T-cell (primary cell): Measurements from ENCODE around the gene TUBGCP6. TPM values are rescaled to one million over a fixed set of nuclear protein-coding genes. Genes with fewer than 3 reads are reported as not detected.
A peak's percentile ranks its signal among the peaks of the same experiment; 100 is the strongest.

Experiments
- ATAC-seq, 4 experiments: fragments of 200-7000 bp in 3 of 4; fragments of 150-1000 bp in 1 of 4; cut with Tn5 transposase; replicated peaks in 1 of 4; 1 replicate in 3 of 4; 2 replicates in 1 of 4; pipeline ENCODE4 v1.10.0; 2021; ENCODE audit warnings: moderate library complexity in 3 of 4, mild to moderate bottlenecking in 2 of 4, moderate number of reproducible peaks in 1 of 4
- CTCF ChIA-PET, 2 donors: fragments of 300-600 bp; sonication (Branson Sonifier 250); formaldehyde crosslinking; loops; one replicate each; lab custom pipeline; 2022; ENCODE audit warnings: antibody characterized with exemption in 2 of 2; lab: Charles Lee
- POLR2A ChIA-PET, 2 donors: fragments of 300-600 bp; sonication (Branson Sonifier 250); formaldehyde crosslinking; loops; one replicate each; lab custom pipeline; 2022; ENCODE audit warnings: antibody characterized with exemption in 2 of 2; lab: Charles Lee
- DNase-seq, 35 experiments: peaks; one replicate each; pipeline versions ENCODE4 v3.0.0 to v3.0.0-alpha.2; 2013 to 2023
- H3K27ac ChIP-seq: one replicate; pipeline ENCODE4 v1.5.1; 2013; ENCODE audit warnings: low read length
- H3K27me3 ChIP-seq, 2 experiments: replicated peaks in 1 of 2; 1 replicate in 1 of 2; 2 replicates in 1 of 2; pipeline versions ENCODE4 v1.6.1 to v1.7.0; 2013; ENCODE audit warnings: low read length in 1 of 2, mixed read lengths in 1 of 2; ENCODE audit not compliant: control insufficient read depth in 2 of 2, insufficient read depth in 2 of 2; ENCODE audit errors: extremely low read depth in 1 of 2
- H3K36me3 ChIP-seq, 2 donors: 1 replicate in 1 of 2; 2 replicates in 1 of 2; pipeline versions ENCODE4 v1.6.1 to v1.7.0; 2013; ENCODE audit warnings: low read length in 1 of 2; ENCODE audit not compliant: control insufficient read depth in 2 of 2, insufficient read depth in 1 of 2; ENCODE audit errors: extremely low read depth in 1 of 2
- H3K4me1 ChIP-seq, 2 experiments: 1 replicate in 1 of 2; 2 replicates in 1 of 2; pipeline versions ENCODE4 v1.6.1 to v1.7.0; 2013; ENCODE audit warnings: low read length in 2 of 2, mixed read lengths in 1 of 2; ENCODE audit not compliant: insufficient read depth in 2 of 2, control insufficient read depth in 1 of 2; ENCODE audit errors: extremely low read depth in 1 of 2
- H3K4me3 ChIP-seq, 2 donors: 1 replicate in 1 of 2; 2 replicates in 1 of 2; pipeline versions ENCODE4 v1.5.1 to v1.7.0; 2013; ENCODE audit warnings: mild to moderate bottlenecking in 2 of 2, low read length in 1 of 2, moderate library complexity in 1 of 2; ENCODE audit not compliant: control insufficient read depth in 1 of 2; ENCODE audit errors: extremely low read depth in 1 of 2
- H3K9me3 ChIP-seq: 2 replicates; pipeline ENCODE4 v1.7.0; 2013
- H3K27ac Mint-ChIP-seq, 2 donors: one replicate each; pipeline ENCODE4 v1.8.0; 2020 to 2021; ENCODE audit warnings: mild to moderate bottlenecking in 2 of 2, mixed read lengths in 2 of 2
- H3K27me3 Mint-ChIP-seq, 2 donors: one replicate each; pipeline ENCODE4 v1.8.0; 2021 to 2022; ENCODE audit warnings: mixed read lengths in 2 of 2
- H3K36me3 Mint-ChIP-seq: one replicate; pipeline ENCODE4 v1.8.0; 2021; ENCODE audit warnings: mixed read lengths
- H3K4me1 Mint-ChIP-seq, 3 donors: one replicate each; pipeline ENCODE4 v1.8.0; 2020 to 2022; ENCODE audit warnings: mixed read lengths in 3 of 3, mild to moderate bottlenecking in 1 of 3
- H3K4me3 Mint-ChIP-seq, 3 donors: one replicate each; pipeline ENCODE4 v1.8.0; 2020 to 2022; ENCODE audit warnings: mild to moderate bottlenecking in 3 of 3, mixed read lengths in 3 of 3, moderate library complexity in 3 of 3
- H3K9me3 Mint-ChIP-seq, 3 donors: one replicate each; pipeline ENCODE4 v1.8.0; 2020 to 2022; ENCODE audit warnings: mixed read lengths in 3 of 3
- WGBS: methylation state at CpG from one replicate; pipeline ENCODE4 v1.1.5; 2013; ENCODE audit warnings: missing lambda C conversion rate; ENCODE audit not compliant: insufficient coverage; 5-methylcytosine and 5-hydroxymethylcytosine counted together
- total RNA-seq, 35 experiments: library from RNA in 6 of 35; stranded (reverse) in 6 of 35; fragments of 120-200 nt in 1 of 35; gene quantifications; one replicate each; pipeline versions ENCODE4 v1.2.1 to v1.2.4 and lab custom pipeline; 2013 to 2026

The TUBGCP6 gene
- total RNA-seq, 5 donors from 2014 or later (not counting 1 experiment from before 2014, with no cell fraction given) = 129 to 144 (median 132) TPM

DNA sequence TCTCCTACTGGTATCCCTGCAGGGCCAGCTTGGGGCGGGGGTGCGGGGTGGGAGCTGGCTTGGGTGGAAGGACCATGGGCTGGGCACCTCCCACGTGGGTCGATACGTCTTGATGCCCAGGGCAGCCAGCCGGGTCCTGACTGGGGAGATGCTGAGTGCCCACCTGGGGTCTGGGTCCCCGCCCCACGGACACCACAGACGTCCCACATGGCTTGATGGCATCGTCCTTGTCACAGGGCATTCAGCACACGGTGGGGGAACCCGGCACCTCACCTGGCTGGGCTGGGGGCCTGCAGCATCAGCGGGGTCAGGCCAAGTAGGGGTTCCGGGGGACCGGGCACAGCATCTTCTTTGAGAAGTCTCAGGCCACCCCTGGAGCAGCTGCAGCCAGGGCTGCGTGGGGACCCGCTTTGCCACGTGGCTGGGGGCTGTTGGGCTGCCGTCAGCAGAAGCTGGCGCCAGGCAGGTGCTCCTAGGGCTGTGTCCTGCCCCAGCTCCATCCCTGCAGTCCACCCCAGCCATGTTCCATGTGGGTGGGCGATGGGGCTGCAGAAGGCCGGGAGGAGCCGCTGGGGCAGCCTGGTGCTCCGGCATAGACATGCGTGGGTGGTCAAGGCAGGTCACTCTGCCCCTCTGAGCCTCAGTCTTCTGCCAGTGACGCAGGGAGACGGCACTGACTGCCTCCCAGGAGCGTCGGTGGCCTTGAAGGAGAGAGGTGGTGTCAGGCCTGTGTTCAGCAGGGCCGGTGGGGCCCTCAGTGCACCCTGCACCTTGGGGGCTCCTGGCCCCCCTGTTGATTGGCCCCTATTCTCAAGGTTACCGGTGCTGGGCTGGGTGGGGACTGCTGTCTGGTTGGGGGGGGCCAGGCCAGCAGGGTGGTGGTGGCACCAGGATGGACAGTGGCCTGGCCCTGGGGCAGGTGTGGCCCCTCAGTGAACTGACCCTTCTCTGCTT, 35.6 kb downstream of the TUBGCP6 start:
- no peaks in the 10 kb centered on the region for H3K9me3 Mint-ChIP-seq
- WGBS = 92% methylated on average over 28 of the region's 31 CpGs
- Histone ChIP-seq H3K27ac (no peak overlapping the region), H3K4me1 (peaks cover 0 to 24% of the 10 kb centered on the region in 2 experiments), H3K36me3 (peaks cover 3 to 43% of the 10 kb centered on the region in 2 donors), H3K27me3 (no peaks in the 10 kb centered on the region), H3K4me3 (no peak overlapping the region), H3K9me3 (no peaks in the 10 kb centered on the region)
- CTCF ChIA-PET = no interaction called here
- POLR2A ChIA-PET = interaction anchor here in 1 of 2 donors (0.6 kb wide), 1 partner anchor 19 kb away, joined by 3 read pairs; no protein-coding TSS in a partner anchor
- peak; percentile 11 to 52 (median 22) for ATAC-seq
- H3K4me3 Mint-ChIP-seq = no peak overlapping the region
- peaks cover 24 to 32% (median 31%) of the 10 kb centered on the region in 3 donors for H3K4me1 Mint-ChIP-seq
- H3K27me3 Mint-ChIP-seq = no peaks in the 10 kb centered on the region
- peak overlapping the region; percentile 33 to 46 for H3K27ac Mint-ChIP-seq
- H3K36me3 Mint-ChIP-seq = peaks cover 27% of the 10 kb centered on the region
- DNase-seq = no peak

DNA sequence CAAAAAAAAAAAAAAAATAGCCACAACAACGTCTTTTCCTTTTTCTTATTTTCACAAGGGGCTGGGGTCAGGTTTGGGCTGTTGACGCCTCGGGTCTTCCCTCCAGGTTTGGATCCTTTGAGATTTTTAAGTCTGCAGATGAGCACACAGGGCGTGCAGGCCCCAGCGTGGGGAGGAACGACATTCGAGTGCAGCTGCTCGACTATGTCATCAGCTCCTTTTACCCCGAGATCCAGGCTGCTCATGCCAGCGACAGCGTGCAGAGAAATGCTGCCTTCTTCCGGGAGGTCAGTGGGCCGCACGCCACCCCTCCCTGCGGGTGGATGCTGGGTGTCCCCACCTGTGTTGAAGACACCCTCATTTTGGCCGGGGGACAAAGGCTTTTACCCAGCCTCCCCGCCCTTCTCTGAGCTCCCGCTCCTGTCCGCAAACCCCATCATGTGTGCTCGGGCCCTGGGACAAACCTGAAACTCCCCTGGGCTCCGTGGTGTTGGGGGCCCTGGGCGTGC, 36.3 kb downstream of the TUBGCP6 start:
- no peaks in the 10 kb centered on the region for H3K27me3 Mint-ChIP-seq
- Histone ChIP-seq H3K4me3 (no peak overlapping the region), H3K4me1 (peaks cover 0 to 24% of the 10 kb centered on the region in 2 experiments), H3K9me3 (no peaks in the 10 kb centered on the region), H3K27ac (no peak overlapping the region), H3K27me3 (no peaks in the 10 kb centered on the region), H3K36me3 (peaks cover 3 to 43% of the 10 kb centered on the region in 2 donors)
- no peak overlapping the region for H3K4me3 Mint-ChIP-seq
- no peaks in the 10 kb centered on the region for H3K9me3 Mint-ChIP-seq
- H3K36me3 Mint-ChIP-seq = peaks cover 28% of the 10 kb centered on the region
- 94% methylated on average over 15 of the region's 22 CpGs for WGBS
- peaks cover 24 to 36% (median 34%) of the 10 kb centered on the region in 3 donors for H3K4me1 Mint-ChIP-seq
- ChIA-PET CTCF (interaction anchor here (0.6 to 0.7 kb wide), 2 partner anchors 51 to 223 kb away, joined by 3 to 4 read pairs; no protein-coding TSS in a partner anchor), POLR2A (interaction anchor here in 1 of 2 donors (0.6 kb wide), 1 partner anchor 18 kb away, joined by 3 read pairs; no protein-coding TSS in a partner anchor)
- no peak for ATAC-seq
- H3K27ac Mint-ChIP-seq = no peak overlapping the region
- no peak for DNase-seq

DNA sequence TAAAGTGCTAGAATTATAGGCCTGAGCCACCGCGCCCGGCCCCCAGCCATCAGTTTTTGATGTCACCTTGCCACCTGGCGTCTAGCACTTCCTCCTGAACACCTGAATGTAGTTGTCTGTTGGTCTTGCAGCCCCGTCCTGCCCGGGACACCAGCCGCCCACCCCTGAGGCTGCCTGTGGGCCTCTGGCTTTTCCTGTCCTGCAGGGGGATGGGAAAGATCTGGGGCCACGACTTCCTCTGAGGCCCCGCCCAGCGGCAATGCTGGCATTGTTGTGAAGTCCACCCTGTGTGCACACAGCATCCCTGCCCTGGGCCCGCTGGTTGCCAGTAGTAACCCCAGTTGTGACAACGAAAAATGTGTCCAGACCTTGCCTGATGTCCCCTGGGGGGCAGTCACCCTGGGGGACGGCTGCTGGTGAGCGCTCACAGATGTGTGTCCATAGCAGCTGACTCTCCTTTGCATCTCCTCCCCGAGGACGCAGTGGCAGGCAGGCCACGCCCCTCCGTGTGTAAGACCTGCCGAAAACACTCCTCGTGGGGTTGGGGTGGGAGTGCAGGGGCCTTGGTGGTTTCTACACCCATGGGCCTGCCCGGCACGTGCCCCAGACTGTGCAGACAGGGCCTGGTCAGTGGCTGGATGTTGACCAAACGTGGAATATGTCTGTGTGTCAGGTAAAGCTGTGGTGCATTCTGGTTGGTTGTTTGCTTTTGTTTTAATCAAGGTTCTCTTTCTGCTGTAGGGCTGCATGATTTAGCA, 37.3 kb downstream of the TUBGCP6 start:
- no peaks in the 10 kb centered on the region for H3K9me3 Mint-ChIP-seq
- H3K27me3 Mint-ChIP-seq = no peaks in the 10 kb centered on the region
- WGBS = 79% methylated on average over 15 of the region's 23 CpGs
- CTCF ChIA-PET = interaction anchor here in 1 of 2 donors (0.7 kb wide), 1 partner anchor 224 kb away, joined by 3 read pairs; no protein-coding TSS in a partner anchor
- H3K36me3 Mint-ChIP-seq = peaks cover 22% of the 10 kb centered on the region
- Histone ChIP-seq H3K27ac (no peak overlapping the region), H3K4me1 (peaks cover 0 to 24% of the 10 kb centered on the region in 2 experiments), H3K36me3 (peaks cover 3 to 36% of the 10 kb centered on the region in 2 donors), H3K27me3 (no peaks in the 10 kb centered on the region), H3K4me3 (no peak overlapping the region), H3K9me3 (no peaks in the 10 kb centered on the region)
- peaks cover 24 to 34% (median 31%) of the 10 kb centered on the region in 3 donors for H3K4me1 Mint-ChIP-seq
- DNase-seq (no peak), ATAC-seq (no peak)
- POLR2A ChIA-PET = interaction anchor here in 1 of 2 donors (0.6 kb wide), 1 partner anchor 450 kb away, joined by 3 read pairs; no protein-coding TSS in a partner anchor
- H3K4me3 Mint-ChIP-seq = no peak overlapping the region
- H3K27ac Mint-ChIP-seq = no peak overlapping the region

DNA sequence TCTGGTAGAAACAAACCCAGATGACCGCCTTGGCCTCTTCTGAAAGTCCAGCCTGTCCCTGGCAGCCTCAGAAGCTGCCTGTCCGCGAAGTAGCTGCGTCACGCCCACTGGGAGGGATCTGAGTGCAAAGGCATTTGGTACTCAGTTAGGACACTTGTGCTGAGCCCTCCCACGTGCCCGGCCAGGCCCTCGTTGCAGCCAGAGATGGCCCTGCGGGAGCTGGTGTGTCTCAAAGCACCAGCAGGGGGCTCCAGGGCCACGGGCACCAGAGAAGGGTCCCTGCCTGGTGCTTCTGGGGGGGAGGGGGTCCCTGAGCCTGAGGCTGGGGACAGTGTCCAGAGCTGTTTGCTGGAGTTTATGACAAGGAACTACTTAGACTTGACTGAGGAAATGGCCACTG, 38.2 kb downstream of the TUBGCP6 start:
- H3K27me3 ChIP-seq = no peaks in the 10 kb centered on the region
- no peak overlapping the region for H3K27ac ChIP-seq
- no peaks in the 10 kb centered on the region for H3K9me3 Mint-ChIP-seq
- peaks cover 21% of the 10 kb centered on the region for H3K36me3 Mint-ChIP-seq
- H3K4me1 ChIP-seq = peaks cover 4 to 33% of the 10 kb centered on the region in 2 experiments
- CTCF ChIA-PET = no interaction called here
- no peak for ATAC-seq
- POLR2A ChIA-PET = no interaction called here
- no peaks in the 10 kb centered on the region for H3K9me3 ChIP-seq
- H3K4me3 Mint-ChIP-seq = no peak overlapping the region
- 98% methylated on average over 7 of the region's 10 CpGs for WGBS
- DNase-seq = no peak
- H3K4me1 Mint-ChIP-seq = peaks cover 31 to 38% (median 37%) of the 10 kb centered on the region in 3 donors
- no peaks in the 10 kb centered on the region for H3K27me3 Mint-ChIP-seq
- H3K36me3 ChIP-seq = peaks cover 3 to 32% of the 10 kb centered on the region in 2 donors
- no peak overlapping the region for H3K4me3 ChIP-seq
- H3K27ac Mint-ChIP-seq = peak overlapping the region in 1 of 2 donors; percentile 6

DNA sequence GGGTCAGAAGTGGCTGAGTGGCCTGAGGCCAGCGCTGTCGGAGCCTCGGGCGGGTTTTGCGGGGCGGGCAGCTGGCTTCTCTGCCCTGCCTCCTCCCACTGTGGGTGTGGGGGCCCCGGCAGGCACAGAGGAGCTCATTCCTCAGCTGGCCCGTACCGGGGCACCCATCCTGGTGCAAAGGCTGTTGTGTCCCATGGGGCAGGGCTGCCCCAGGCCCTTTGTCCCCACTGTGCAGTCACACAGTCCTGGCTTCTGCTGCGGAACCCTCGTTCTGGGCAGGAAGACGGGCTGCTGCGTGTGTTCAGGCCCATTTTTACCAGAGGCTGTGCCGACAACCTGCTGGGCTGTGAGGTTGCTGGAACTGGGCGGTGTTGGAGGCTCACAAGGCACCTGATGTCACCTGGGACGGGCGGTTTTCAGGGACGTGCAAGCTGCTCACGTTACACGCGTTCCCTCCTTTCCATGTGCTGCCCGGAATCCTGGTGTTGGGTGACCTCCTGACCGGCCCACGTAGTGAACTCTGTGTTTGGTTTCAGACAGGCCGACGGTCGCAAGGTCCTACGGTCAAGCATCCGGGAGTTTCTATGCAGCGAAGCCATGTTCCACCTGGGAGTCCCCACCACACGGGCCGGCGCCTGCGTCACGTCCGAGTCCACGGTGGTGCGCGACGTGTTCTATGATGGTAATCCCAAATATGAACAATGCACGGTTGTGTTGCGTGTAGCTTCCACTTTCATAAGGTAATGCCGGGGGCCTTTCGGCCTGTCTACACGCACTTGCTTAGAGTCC, 38.8 kb downstream of the TUBGCP6 start:
- ChIA-PET POLR2A (no interaction called here), CTCF (no interaction called here)
- Mint-ChIP-seq H3K27me3 (no peaks in the 10 kb centered on the region), H3K9me3 (no peaks in the 10 kb centered on the region), H3K27ac (no peak overlapping the region), H3K4me3 (no peak overlapping the region), H3K4me1 (peaks cover 31 to 34% (median 34%) of the 10 kb centered on the region in 3 donors), H3K36me3 (peaks cover 21% of the 10 kb centered on the region)
- Histone ChIP-seq H3K27me3 (no peaks in the 10 kb centered on the region), H3K4me3 (no peak overlapping the region), H3K36me3 (peaks cover 3 to 27% of the 10 kb centered on the region in 2 donors), H3K27ac (no peak overlapping the region), H3K4me1 (peaks cover 4 to 34% of the 10 kb centered on the region in 2 experiments), H3K9me3 (no peaks in the 10 kb centered on the region)
- DNase-seq (no peak), ATAC-seq (no peak)
- 97% methylated on average over 45 of the region's 45 CpGs for WGBS
